Endothelial cell of umbilical vein (primary cell): ENCODE measurements around the gene SLC25A48. TPM values are rescaled to one million over a fixed set of nuclear protein-coding genes. Genes with fewer than 3 reads are reported as not detected.

Experiments used
- BruUV-seq: library from RNA; stranded (reverse); fragments of 400-500 nt; replicated peaks from 2 replicates; lab custom pipeline; 2021; lab: Mats Ljungman, UMichigan
- CTCF ChIA-PET: fragments of 300-600, 350-600 bp; sonication (Branson Sonifier 250); formaldehyde crosslinking; loops from one replicate; lab custom pipeline; 2021; ENCODE audit warnings: antibody characterized with exemption, inconsistent platforms; lab: Charles Lee
- POLR2A ChIA-PET: fragments of 300-600, 350-600 bp; sonication (Branson Sonifier 250); formaldehyde crosslinking; loops from one replicate; lab custom pipeline; 2021; ENCODE audit warnings: antibody characterized with exemption, inconsistent platforms; lab: Charles Lee
- DNase-seq: peaks from one replicate; pipeline ENCODE4 v3.0.0-alpha.2; 2011; ENCODE audit warnings: low read depth, low spot score
- FAIRE-seq: peaks from 2 replicates; lab custom pipeline; 2011; peaks lifted over from hg19 to GRCh38; lab: Jason Lieb, UNC
- H2AFZ ChIP-seq: 2 replicates; pipeline ENCODE4 v1.6.0; 2012; ENCODE audit warnings: low read depth, low read length, control low read depth, inconsistent platforms
- H3K27ac ChIP-seq: 2 replicates; pipeline ENCODE4 v1.5.1; 2011; ENCODE audit warnings: low read depth, mild to moderate bottlenecking, control low read depth, low read length, moderate library complexity; ENCODE audit not compliant: insufficient read depth
- H3K27me3 ChIP-seq, 2 experiments: 2 replicates each; pipeline versions ENCODE4 v1.6.0 to v1.6.1; 2011; ENCODE audit warnings: low read length in 2 of 2, mixed read lengths in 1 of 2; ENCODE audit not compliant: control insufficient read depth in 2 of 2, insufficient read depth in 2 of 2
- H3K36me3 ChIP-seq, 2 experiments: 2 replicates in 1 of 2; 3 replicates in 1 of 2; pipeline ENCODE4 v1.5.1; 2011; ENCODE audit warnings: low read length in 2 of 2, mild to moderate bottlenecking in 1 of 2, moderate library complexity in 1 of 2; ENCODE audit not compliant: control insufficient read depth in 2 of 2, insufficient read depth in 2 of 2; ENCODE audit errors: extremely low read depth in 1 of 2
- H3K4me1 ChIP-seq: 3 replicates; pipeline ENCODE4 v1.5.1; 2011; ENCODE audit warnings: mild to moderate bottlenecking, low read length; ENCODE audit not compliant: control insufficient read depth, insufficient read depth; ENCODE audit errors: extremely low read depth
- H3K4me2 ChIP-seq: 2 replicates; pipeline ENCODE4 v1.6.1; 2011; ENCODE audit warnings: low read length, control low read depth, mixed read lengths; ENCODE audit not compliant: insufficient read depth
- H3K4me3 ChIP-seq, 3 experiments: fragments of 200-600 bp in 1 of 3; sonication (generic), shearing (Covaris generic) in 1 of 3; replicated peaks in 1 of 3; 2 replicates each; pipeline ENCODE4 v1.5.1; 2011 to 2016; ENCODE audit warnings: control low read depth in 3 of 3, low read length in 3 of 3, mild to moderate bottlenecking in 2 of 3, inconsistent platforms in 1 of 3, low read depth in 1 of 3, moderate library complexity in 1 of 3; ENCODE audit not compliant: insufficient read depth in 1 of 3
- H3K79me2 ChIP-seq: 2 replicates; pipeline ENCODE4 v1.6.0; 2012; ENCODE audit warnings: low read length, inconsistent platforms; ENCODE audit not compliant: control insufficient read depth, insufficient read depth
- H3K9ac ChIP-seq: replicated peaks from 2 replicates; pipeline ENCODE3; 2011; ENCODE audit warnings: low read length, control low read depth; ENCODE audit not compliant: insufficient read depth; ENCODE audit errors: extremely low read depth
- H3K9me1 ChIP-seq: replicated peaks from 3 replicates; pipeline ENCODE4 v1.6.0; 2011; ENCODE audit warnings: mild to moderate bottlenecking, low read length; ENCODE audit not compliant: control insufficient read depth, insufficient read depth; ENCODE audit errors: extremely low read depth
- H3K9me3 ChIP-seq: replicated peaks from 2 replicates; pipeline ENCODE4 v1.5.1; 2012; ENCODE audit warnings: low read length, inconsistent platforms; ENCODE audit not compliant: control insufficient read depth, insufficient read depth
- H4K20me1 ChIP-seq: replicated peaks from 2 replicates; pipeline ENCODE3; 2011; ENCODE audit warnings: mild to moderate bottlenecking, low read length; ENCODE audit not compliant: control insufficient read depth, insufficient read depth; ENCODE audit errors: extremely low read depth
- CTCF ChIP-seq, 2 donors: IDR thresholded peaks; 1 replicate in 1 of 2; 2 replicates in 1 of 2; pipeline ENCODE4 v1.5.1; 2011; ENCODE audit warnings: low read length in 2 of 2, mild to moderate bottlenecking in 2 of 2, moderate library complexity in 2 of 2, control low read depth in 1 of 2, inconsistent platforms in 1 of 2, low read depth in 1 of 2; ENCODE audit not compliant: insufficient read depth in 1 of 2; ENCODE audit errors: extremely low read depth in 1 of 2
- EZH2 ChIP-seq: IDR thresholded peaks from 2 replicates; pipeline ENCODE4 v1.6.1; 2012; ENCODE audit warnings: borderline replicate concordance, low read depth, mild to moderate bottlenecking, moderate library complexity, low read length, inconsistent platforms; ENCODE audit not compliant: severe bottlenecking
- FOS ChIP-seq: IDR thresholded peaks from 2 replicates; pipeline ENCODE4 v1.6.1; 2011; ENCODE audit warnings: mild to moderate bottlenecking, low read length, moderate library complexity, borderline replicate concordance; ENCODE audit not compliant: insufficient read depth
- GATA2 ChIP-seq: IDR thresholded peaks from 2 replicates; pipeline ENCODE4 v1.7.0; 2011; ENCODE audit warnings: low read depth, mild to moderate bottlenecking, moderate library complexity, mixed read lengths, low read length; ENCODE audit not compliant: insufficient read length, insufficient read depth
- JUN ChIP-seq: IDR thresholded peaks from 2 replicates; pipeline ENCODE4 v1.6.1; 2011; ENCODE audit warnings: borderline replicate concordance, low read depth; ENCODE audit not compliant: insufficient read length, insufficient read depth
- MYC ChIP-seq: IDR thresholded peaks from one replicate; pipeline ENCODE4 v1.6.1; 2011; ENCODE audit warnings: mild to moderate bottlenecking, low read depth, low read length
- POLR2A ChIP-seq: IDR thresholded peaks from 2 replicates; pipeline ENCODE4 v1.6.1; 2012; ENCODE audit warnings: low read depth, mild to moderate bottlenecking, control low read depth, low read length
- POLR2AphosphoS5 ChIP-seq: IDR thresholded peaks from 2 replicates; pipeline ENCODE4 v1.6.1; 2012; ENCODE audit warnings: low read depth, mild to moderate bottlenecking, control low read depth, low read length, moderate library complexity; ENCODE audit not compliant: insufficient read depth
- dilution Hi-C: fragments of 300-500 bp; cut with MboI; formaldehyde crosslinking; loops from one replicate; pipeline ENCODE4 v1.15.0; 2019; ENCODE audit warnings: low sequenced_read_pairs; ENCODE audit not compliant: extremely low pct_ligation_motif_present
- intact Hi-C: fragments of 100-400 bp; cut with micrococcal nuclease; formaldehyde crosslinking; loops from one replicate; pipeline ENCODE4 v1.10.0; 2022
- polyA plus RNA-seq, 4 experiments: library from polyadenylated mRNA; depleted of rRNA in 3 of 4; stranded (reverse) in 3 of 4; unstranded in 1 of 4; fragments of >200 nt; gene quantifications; 2 replicates each; pipeline versions ENCODE4 v1.2.1 to v1.2.3, GENCODE V29; 2011 to 2012; ENCODE audit warnings: missing spikeins in 1 of 4
- total RNA-seq: library from RNA; stranded (reverse); gene quantifications from 2 replicates; pipeline ENCODE4 v1.2.3, GENCODE V29; 2021
- TF ChIP-seq, protein P1 (sequence below): IDR thresholded peaks from 2 replicates; pipeline ENCODE4 v1.6.1; 2011; ENCODE audit not compliant: insufficient read depth, insufficient read length

SLC25A48 gene
- total and polyA plus RNA-seq, 2 donors (not counting 3 experiments of a cell fraction or from before 2014, with no cell fraction given) = not detected

DNA sequence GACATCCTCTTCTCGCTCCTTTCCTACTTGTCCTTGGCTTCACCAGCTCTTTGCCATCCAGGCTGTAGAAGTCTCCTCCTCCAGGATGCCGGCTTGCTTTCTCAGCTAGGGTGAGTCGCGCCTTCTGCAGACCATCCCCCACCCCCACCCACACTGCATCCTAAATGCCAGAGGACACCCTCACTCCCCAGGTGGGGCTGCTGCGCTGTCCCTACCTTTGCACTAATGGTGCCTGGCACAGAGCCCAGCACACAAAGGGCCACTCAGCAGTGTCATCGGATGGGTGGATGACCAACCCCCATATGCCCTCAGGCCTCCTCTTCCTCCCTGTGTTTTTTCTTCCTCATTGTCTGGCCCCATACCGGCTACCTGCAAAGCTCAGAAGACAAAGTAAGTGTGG, 46.3 kb downstream of the SLC25A48 start:
- Histone ChIP-seq H3K4me1 (no peaks in the 10 kb centered on the region), H3K36me3 (no peaks in the 10 kb centered on the region), H2AFZ (no peak overlapping the region), H3K4me2 (no peak overlapping the region), H3K27ac (no peak overlapping the region), H3K9me1 (no peaks in the 10 kb centered on the region), H3K9me3 (no peaks in the 10 kb centered on the region), H3K9ac (no peak overlapping the region), H4K20me1 (no peaks in the 10 kb centered on the region), H3K27me3 (peaks cover 0 to 5% of the 10 kb centered on the region in 2 experiments), H3K79me2 (no peaks in the 10 kb centered on the region), H3K4me3 (no peak overlapping the region)
- FAIRE-seq = no peak
- dilution Hi-C loops (no loop called here), intact Hi-C loops (no loop called here)
- POLR2A ChIA-PET = no interaction called here
- TF ChIP-seq, protein P1, sequence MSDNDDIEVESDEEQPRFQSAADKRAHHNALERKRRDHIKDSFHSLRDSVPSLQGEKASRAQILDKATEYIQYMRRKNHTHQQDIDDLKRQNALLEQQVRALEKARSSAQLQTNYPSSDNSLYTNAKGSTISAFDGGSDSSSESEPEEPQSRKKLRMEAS = no peak
- TF ChIP-seq JUN = no peak
- TF ChIP-seq EZH2 = no peak
- TF ChIP-seq MYC = no peak
- CTCF ChIA-PET = interaction anchor here (1.1 to 1.2 kb wide), 2 partner anchors 51 to 331 kb away, joined by 3 to 4 read pairs; no protein-coding TSS in a partner anchor
- no TSS peak for BruUV-seq
- DNase-seq = no peak

- intact Hi-C loops = no loop called here
- H3K27me3 ChIP-seq = peaks cover 0 to 5% of the 10 kb centered on the region in 2 experiments
- H3K9ac ChIP-seq = no peak overlapping the region
- FAIRE-seq = no peak
- no peak overlapping the region for H2AFZ ChIP-seq
- H3K79me2 ChIP-seq = no peaks in the 10 kb centered on the region
- H3K9me1 ChIP-seq = no peaks in the 10 kb centered on the region
- POLR2A ChIA-PET = no interaction called here
- CTCF ChIA-PET = interaction anchor here (1.1 to 1.3 kb wide), 2 partner anchors 11 to 51 kb away, joined by 4 to 5 read pairs; no protein-coding TSS in a partner anchor
- no peaks in the 10 kb centered on the region for H3K36me3 ChIP-seq
- no peak overlapping the region for H3K4me2 ChIP-seq
- DNase-seq = no peak
- no peaks in the 10 kb centered on the region for H3K9me3 ChIP-seq
- no peak overlapping the region for H3K4me3 ChIP-seq
- dilution Hi-C loops = no loop called here
- H4K20me1 ChIP-seq = no peaks in the 10 kb centered on the region
- H3K27ac ChIP-seq = no peak overlapping the region
- no peak for TF ChIP-seq GATA2
- no peak for TF ChIP-seq MYC
- TF ChIP-seq EZH2 = no peak
- TF ChIP-seq CTCF (IDR thresholded peaks at IDR 0.05; ENCODE audit: extremely low read depth in 1 of 2, insufficient read depth in 1 of 2, low read depth in 1 of 2, low read length in 2 of 2) = no peak
- TF ChIP-seq JUN = no peak
- no peak for TF ChIP-seq POLR2AphosphoS5
- TF ChIP-seq FOS = no peak
- TF ChIP-seq, protein P1 = no peak
- no peak for TF ChIP-seq POLR2A
- no TSS peak for BruUV-seq
- no peaks in the 10 kb centered on the region for H3K4me1 ChIP-seq
Measured at GRCh38 chr5:135881244-135881643, 46.8 kb downstream of the SLC25A48 start.
